Activated CD8-positive, alpha-beta memory T cell treated with anti-CD3 and anti-CD28 coated beads, Interleukin-2, amount 50 U/mL, for 48 hours (primary cell): Measurements from ENCODE around the gene CCDC191.

Experiments
- DNase-seq: peaks from one replicate; pipeline ENCODE4 v3.0.0-alpha.2; 2020

CCDC191 gene

DNA sequence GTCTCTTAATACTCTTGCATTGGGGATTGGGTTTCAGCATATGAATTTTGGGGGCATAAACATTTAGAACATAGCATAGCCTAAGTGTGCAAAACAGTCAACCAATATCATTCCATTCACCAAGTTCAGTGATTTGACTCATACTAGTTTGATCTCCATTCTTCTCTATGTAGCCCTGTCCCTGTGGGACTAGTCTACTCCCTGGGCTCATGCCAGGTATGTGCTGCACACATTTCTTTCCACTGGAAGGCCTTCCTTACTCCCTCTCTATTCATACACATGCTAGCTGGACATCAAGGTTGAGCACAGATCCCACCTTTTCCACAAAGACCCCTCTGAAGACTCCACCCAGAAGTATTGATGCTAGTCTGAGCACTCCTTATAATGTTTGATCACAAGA is 103.4 kb downstream of the CCDC191 start:
- no peak for DNase-seq

DNA sequence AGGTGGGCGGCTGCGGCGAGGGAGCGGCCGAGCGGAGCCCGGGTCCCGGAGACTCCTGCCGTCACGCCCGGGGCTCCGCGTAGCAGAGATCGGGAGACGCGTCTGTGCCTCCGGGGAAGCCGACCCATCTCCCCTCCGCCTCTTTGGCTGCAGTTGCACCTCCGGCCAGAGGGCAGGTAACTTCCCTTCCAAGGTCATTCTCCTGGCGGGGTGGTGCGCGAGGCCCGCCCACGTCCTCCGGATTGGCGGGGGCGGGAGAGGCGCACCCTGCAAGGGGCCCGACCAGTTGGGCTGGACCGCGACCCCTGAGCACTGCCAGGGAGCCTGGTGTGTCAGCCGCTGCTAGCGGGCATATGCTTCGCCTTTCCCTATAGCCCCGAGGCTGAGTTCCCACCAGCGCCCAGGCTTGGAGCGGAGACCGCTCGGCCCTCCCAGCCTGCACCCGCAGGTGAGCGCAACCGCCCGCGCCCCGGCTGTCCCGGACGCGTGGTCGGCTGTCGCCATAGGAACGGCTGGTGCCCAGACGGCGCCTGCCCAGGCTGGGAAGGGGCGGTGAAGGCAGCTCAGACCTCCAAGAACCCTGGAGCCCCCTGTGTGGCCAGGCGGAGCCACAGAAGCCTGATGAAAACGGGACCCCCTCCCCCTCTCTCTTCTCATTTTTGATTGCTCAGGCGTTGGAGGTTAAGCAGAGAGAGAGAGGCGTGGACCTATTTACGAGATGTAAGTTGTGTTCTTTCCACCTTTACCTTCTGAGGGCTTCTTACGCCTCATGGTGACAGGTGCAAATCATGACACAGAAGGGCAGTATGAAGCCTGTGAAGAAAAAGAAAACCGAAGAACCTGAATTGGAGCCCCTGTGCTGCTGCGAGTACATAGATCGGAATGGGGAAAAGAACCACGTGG is 108.1 kb downstream of the CCDC191 start:
- peak; percentile 73 for DNase-seq

DNA sequence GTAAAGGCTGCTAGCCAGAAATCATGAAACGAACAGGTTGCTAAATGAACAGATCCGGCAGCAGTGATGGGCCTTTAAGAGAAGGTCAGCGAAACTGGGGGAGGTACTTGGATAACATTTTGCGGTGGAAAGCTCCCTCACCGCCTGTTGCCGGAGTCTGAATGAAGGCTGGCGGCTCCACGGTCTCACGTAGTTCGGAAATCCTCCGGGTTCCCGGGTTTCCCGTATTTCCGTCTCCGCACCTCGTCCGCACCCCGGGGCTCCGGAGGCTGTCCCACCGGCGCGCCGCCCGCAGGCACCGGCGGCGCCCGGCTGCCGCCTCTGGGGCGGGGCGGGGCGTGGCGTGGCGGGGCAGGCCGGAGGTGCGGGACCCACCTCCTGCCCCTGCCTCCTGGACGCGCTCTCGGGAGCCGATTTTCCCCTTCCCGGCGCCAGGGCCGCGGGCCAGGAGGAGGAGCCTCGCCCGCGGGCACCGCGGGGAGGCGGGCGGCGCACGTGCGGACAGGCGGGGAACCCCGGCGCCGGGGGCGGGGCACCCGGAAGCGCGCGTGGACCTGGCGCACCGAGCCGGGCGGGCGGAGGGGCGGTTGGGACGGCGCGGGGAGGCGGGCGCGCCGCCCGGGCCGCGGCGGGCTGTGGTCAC is 108.8 kb downstream of the CCDC191 start, which contains the start of gene ZDHHC23:
Gene ZDHHC23, plus strand, starts transcription at position 642 of the 643 bp plus-strand sequence. CDS start 790 bp downstream, outside the sequence.
- DNase-seq: peak; percentile 78

DNA sequence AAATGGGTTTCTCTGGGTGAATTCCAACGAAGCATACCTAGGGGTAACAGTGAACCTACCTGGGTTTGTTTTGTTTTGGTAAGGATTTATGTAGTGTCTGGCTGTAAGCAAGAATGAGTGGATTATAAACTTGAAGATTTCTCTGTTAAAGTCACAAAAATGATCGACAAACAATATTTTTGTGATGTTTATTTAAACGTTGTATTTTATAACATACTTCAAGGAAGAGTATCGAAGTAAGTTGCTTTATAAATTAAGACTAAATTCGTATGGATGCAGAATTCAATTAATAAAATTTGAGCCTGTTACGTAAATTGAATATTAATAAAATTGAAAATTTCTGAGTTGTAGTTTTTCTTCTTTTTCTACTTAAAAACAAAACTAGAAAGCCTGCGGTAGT is 109.5 kb downstream of the CCDC191 start:
- no peak for DNase-seq

DNA sequence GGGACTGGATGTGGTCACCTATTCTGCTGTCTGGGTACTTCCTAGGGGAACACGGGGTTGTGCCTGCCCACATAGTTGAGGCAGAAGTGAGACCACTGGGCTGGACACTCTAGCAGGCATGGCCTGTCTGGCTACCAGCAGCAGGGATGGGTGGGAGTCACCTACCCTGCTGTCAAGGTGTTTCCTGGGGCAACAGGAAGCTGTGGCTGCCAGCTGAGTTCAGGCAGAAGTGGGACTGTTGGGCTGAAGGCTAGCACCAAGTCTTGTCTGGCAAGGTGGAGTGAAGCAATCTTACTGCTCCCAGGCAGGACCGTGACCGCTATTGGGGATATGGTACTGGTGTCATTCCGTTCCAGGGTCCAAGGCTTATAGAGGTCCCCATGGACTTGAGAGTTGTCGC is 128.8 kb downstream of the CCDC191 start:
- DNase-seq: no peak

DNA sequence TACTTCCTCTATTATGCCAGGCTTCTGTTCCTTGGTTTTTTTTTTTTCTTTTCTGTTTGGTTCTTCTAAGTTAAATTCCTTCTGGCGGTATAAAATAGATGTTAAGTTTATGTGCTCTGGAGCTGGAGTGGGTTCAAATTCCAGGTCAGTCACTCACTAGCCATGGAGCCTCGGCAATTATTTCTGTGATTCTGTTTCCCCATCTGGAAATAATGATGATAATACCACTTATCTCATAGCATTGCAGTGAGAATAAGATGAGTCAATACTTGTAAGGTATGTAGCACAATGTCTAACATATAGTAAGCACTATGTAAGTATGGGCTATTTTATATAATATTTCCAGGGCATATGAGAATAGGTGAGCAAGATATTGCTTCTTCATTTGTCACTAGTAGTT is 141.7 kb downstream of the CCDC191 start:
- DNase-seq: no peak
